Trophoblast cell (in vitro differentiated cells and primary cell): ENCODE measurements around the gene FBXO24.
"Not testable (repeated sequence)": the region's sequence is repeated elsewhere in the genome, so short reads cannot be mapped to it uniquely, and the experiment has no call there.

Source experiments
- DNase-seq, 2 donors: peaks; one replicate each; pipeline ENCODE4 v3.0.0-alpha.2; 2016
- H2AFZ ChIP-seq: 2 replicates; pipeline ENCODE4 v1.6.1; 2013; ENCODE audit warnings: low read length, moderate library complexity, mild to moderate bottlenecking; ENCODE audit not compliant: insufficient read depth, poor library complexity
- H2AK5ac ChIP-seq: 2 replicates; pipeline ENCODE4 v1.6.1; 2013; ENCODE audit warnings: mild to moderate bottlenecking, low read length
- H2BK120ac ChIP-seq: 2 replicates; pipeline ENCODE4 v1.6.1; 2013; ENCODE audit warnings: low read length, mild to moderate bottlenecking, moderate library complexity; ENCODE audit not compliant: insufficient read depth, poor library complexity
- H2BK12ac ChIP-seq: 2 replicates; pipeline ENCODE4 v1.6.1; 2013; ENCODE audit warnings: mild to moderate bottlenecking, low read length, moderate library complexity
- H2BK5ac ChIP-seq: 2 replicates; pipeline ENCODE4 v1.6.1; 2013; ENCODE audit warnings: low read length, low read depth, moderate library complexity, mild to moderate bottlenecking; ENCODE audit not compliant: poor library complexity
- H3K14ac ChIP-seq: 2 replicates; pipeline ENCODE4 v1.6.1; 2013; ENCODE audit warnings: mild to moderate bottlenecking, low read length
- H3K18ac ChIP-seq: 2 replicates; pipeline ENCODE4 v1.6.1; 2013; ENCODE audit warnings: mild to moderate bottlenecking, low read length
- H3K23ac ChIP-seq: 2 replicates; pipeline ENCODE4 v1.6.1; 2013; ENCODE audit warnings: low read length
- H3K27ac ChIP-seq: 2 replicates; pipeline ENCODE4 v1.5.1; 2013; ENCODE audit warnings: low read depth, mild to moderate bottlenecking, inconsistent platforms, low read length, moderate library complexity
- H3K27me3 ChIP-seq: 2 replicates; pipeline ENCODE4 v1.6.1; 2013; ENCODE audit warnings: inconsistent platforms, mild to moderate bottlenecking, low read length, moderate library complexity; ENCODE audit not compliant: insufficient read depth
- H3K36me3 ChIP-seq, 2 experiments: 1 replicate in 1 of 2; 2 replicates in 1 of 2; pipeline ENCODE4 v1.6.1; 2013; ENCODE audit warnings: low read length in 2 of 2, mild to moderate bottlenecking in 2 of 2, moderate library complexity in 1 of 2; ENCODE audit not compliant: insufficient read depth in 2 of 2, control insufficient read depth in 1 of 2
- H3K4ac ChIP-seq: 2 replicates; pipeline ENCODE4 v1.6.1; 2013; ENCODE audit warnings: low read depth, mild to moderate bottlenecking, low read length, moderate library complexity
- H3K4me1 ChIP-seq, 2 experiments: 1 replicate in 1 of 2; 2 replicates in 1 of 2; pipeline ENCODE4 v1.6.1; 2013; ENCODE audit warnings: low read length in 2 of 2, mild to moderate bottlenecking in 2 of 2, moderate library complexity in 1 of 2; ENCODE audit not compliant: insufficient read depth in 2 of 2, control insufficient read depth in 1 of 2
- H3K4me2 ChIP-seq: 2 replicates; pipeline ENCODE4 v1.6.1; 2013; ENCODE audit warnings: inconsistent platforms, mild to moderate bottlenecking, low read length, moderate library complexity
- H3K4me3 ChIP-seq: 2 replicates; pipeline ENCODE4 v1.5.1; 2013; ENCODE audit warnings: mild to moderate bottlenecking, low read depth, low read length, inconsistent platforms
- H3K79me1 ChIP-seq: one replicate; pipeline ENCODE4 v1.6.1; 2013; ENCODE audit warnings: low read length
- H3K79me2 ChIP-seq: 2 replicates; pipeline ENCODE4 v1.6.1; 2013; ENCODE audit warnings: low read length, mild to moderate bottlenecking; ENCODE audit not compliant: control insufficient read depth, insufficient read depth, poor library complexity
- H3K9ac ChIP-seq: 2 replicates; pipeline ENCODE4 v1.6.1; 2013; ENCODE audit warnings: mild to moderate bottlenecking, low read length
- H3K9me3 ChIP-seq: 2 replicates; pipeline ENCODE4 v1.6.1; 2013; ENCODE audit warnings: low read depth, mild to moderate bottlenecking, control low read depth, inconsistent platforms, low read length; ENCODE audit not compliant: insufficient read depth
- H4K12ac ChIP-seq: 2 replicates; pipeline ENCODE4 v1.6.1; 2013; ENCODE audit warnings: low read depth, mild to moderate bottlenecking, low read length, moderate library complexity
- H4K8ac ChIP-seq: 2 replicates; pipeline ENCODE4 v1.6.1; 2013; ENCODE audit warnings: low read depth, mild to moderate bottlenecking, low read length, moderate library complexity
- H4K91ac ChIP-seq: one replicate; pipeline ENCODE4 v1.6.1; 2013; ENCODE audit warnings: low read depth, mild to moderate bottlenecking, low read length, moderate library complexity
- WGBS: extraction: QIAGEN DNeasy Blood & Tissue Kit; methylation state at CpG from one replicate; pipeline ENCODE4 v1.1.7; 2013; ENCODE audit warnings: missing lambda C conversion rate; ENCODE audit not compliant: insufficient read length, insufficient coverage; ENCODE audit errors: extremely low coverage; 5-methylcytosine and 5-hydroxymethylcytosine counted together

Gene FBXO24

DNA sequence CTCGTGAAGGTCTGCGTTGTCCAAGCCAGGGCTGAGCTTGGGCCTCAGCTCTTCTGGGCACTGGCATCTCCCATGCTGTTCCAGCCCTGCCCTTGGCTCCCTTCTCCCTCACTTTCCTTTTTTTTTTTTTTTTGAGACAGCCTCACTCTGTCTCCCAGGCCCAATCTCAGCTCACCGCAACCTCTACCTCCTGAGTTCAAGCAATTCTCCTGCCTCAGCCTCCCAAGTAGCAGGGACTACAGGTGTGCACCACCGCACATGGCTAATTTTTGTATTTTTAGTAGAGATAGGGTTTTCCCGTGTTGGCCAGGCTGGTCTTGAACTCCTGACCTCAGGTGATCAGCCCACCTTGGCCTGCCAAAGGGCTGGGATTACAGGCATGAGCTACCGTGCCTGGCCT lies 21.7 kb upstream of the FBXO24 start:
- not testable (repeated sequence) for H3K79me2 ChIP-seq, H2AFZ ChIP-seq, H3K79me1 ChIP-seq, H2BK5ac ChIP-seq, H2BK120ac ChIP-seq, H3K36me3 ChIP-seq, H4K12ac ChIP-seq, H3K23ac ChIP-seq, H3K4me3 ChIP-seq, H3K14ac ChIP-seq, H3K27me3 ChIP-seq, H2AK5ac ChIP-seq, DNase-seq, H3K4me2 ChIP-seq, H3K27ac ChIP-seq, H3K18ac ChIP-seq, H3K9ac ChIP-seq, H4K8ac ChIP-seq, H3K9me3 ChIP-seq, H2BK12ac ChIP-seq, H3K4ac ChIP-seq, H4K91ac ChIP-seq
- H3K4me1 ChIP-seq: peaks cover 8 to 15% of the 10 kb centered on the region in 2 experiments
- WGBS: no CpG with 5 or more reads among the region's 6 CpGs

DNA sequence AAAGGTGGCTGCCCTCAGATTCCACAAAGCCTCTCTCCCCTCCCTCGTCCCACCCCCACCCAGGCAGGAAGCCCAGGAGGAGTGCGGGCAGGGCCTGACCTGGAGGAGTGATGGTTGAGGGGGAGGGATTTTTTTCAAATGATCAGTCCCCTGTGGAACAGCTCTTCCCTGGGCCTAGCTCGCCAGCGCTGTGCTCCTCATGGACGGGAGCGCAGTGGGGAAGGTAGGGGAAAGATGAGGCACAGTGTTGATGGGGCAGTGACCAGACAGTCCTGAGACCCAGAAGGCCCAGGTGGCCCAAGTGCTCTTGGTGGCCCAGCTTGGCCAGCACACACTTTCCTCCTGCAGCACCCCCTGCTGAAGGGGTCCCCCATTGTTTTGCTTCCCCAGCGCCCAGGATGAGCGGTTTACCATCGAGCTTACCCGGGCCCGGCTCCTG lies 21.0 kb upstream of the FBXO24 start:
- Histone ChIP-seq H2BK120ac (no peak overlapping the region), H3K4me3 (no peak overlapping the region), H3K79me1 (no peaks in the 10 kb centered on the region), H4K12ac (no peak overlapping the region), H4K8ac (no peak overlapping the region), H3K79me2 (no peaks in the 10 kb centered on the region), H3K9ac (no peak overlapping the region), H4K91ac (no peak overlapping the region), H3K14ac (no peak overlapping the region), H3K4me1 (peaks cover 9 to 19% of the 10 kb centered on the region in 2 experiments), H3K36me3 (peaks cover 2 to 3% of the 10 kb centered on the region in 2 experiments), H2AK5ac (no peak overlapping the region), H3K4me2 (no peak overlapping the region), H3K4ac (no peak overlapping the region), H2BK5ac (no peak overlapping the region), H2BK12ac (no peak overlapping the region), H3K18ac (no peak overlapping the region), H2AFZ (no peak overlapping the region), H3K27me3 (peaks cover 8% of the 10 kb centered on the region), H3K27ac (no peak overlapping the region), H3K9me3 (peaks cover 7% of the 10 kb centered on the region), H3K23ac (no peak overlapping the region)
- peak; percentile 58 to 63 for DNase-seq
- WGBS: no CpG with 5 or more reads among the region's 11 CpGs

DNA sequence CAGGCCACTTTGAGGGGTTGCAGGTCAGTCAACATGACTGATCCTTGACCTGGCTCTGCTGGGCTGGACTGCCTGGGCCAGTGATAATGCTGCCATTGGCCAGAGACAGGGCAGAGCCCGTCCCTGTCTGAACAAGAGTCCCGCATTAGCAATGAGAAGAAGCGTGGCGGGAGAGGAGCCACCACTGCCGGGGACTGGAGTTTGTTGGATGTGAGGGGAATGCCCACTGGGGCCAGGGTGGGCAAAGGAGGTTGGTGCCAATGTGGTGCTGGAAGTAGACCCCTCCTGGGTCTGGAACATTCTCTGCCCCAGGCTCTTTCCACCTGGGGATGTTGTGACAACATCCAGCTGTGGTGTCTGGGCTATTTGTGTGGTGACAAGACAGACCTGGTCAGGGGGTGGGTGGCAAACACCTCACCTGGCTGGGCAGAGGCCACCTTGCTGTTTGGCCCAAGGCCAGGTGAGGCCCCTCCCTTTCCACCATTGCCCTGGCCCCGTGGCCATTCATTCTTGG lies 20.1 kb upstream of the FBXO24 start:
- peaks cover 9% of the 10 kb centered on the region for H3K27me3 ChIP-seq
- no peak overlapping the region for H3K9ac ChIP-seq
- peaks cover 14 to 25% of the 10 kb centered on the region in 2 experiments for H3K4me1 ChIP-seq
- H3K18ac ChIP-seq: no peak overlapping the region
- H3K79me1 ChIP-seq: no peaks in the 10 kb centered on the region
- no peak overlapping the region for H3K27ac ChIP-seq
- DNase-seq: peak in 1 of 2 donors; percentile 37
- H3K79me2 ChIP-seq: no peaks in the 10 kb centered on the region
- no CpG with 5 or more reads among the region's 6 CpGs for WGBS
- H2AK5ac ChIP-seq: no peak overlapping the region
- no peak overlapping the region for H3K4me2 ChIP-seq
- no peak overlapping the region for H2AFZ ChIP-seq
- no peak overlapping the region for H3K14ac ChIP-seq
- no peak overlapping the region for H3K23ac ChIP-seq
- peaks cover 2 to 3% of the 10 kb centered on the region in 2 experiments for H3K36me3 ChIP-seq
- H2BK120ac ChIP-seq: no peak overlapping the region
- H3K9me3 ChIP-seq: peaks cover 8% of the 10 kb centered on the region
- no peak overlapping the region for H4K12ac ChIP-seq
- no peak overlapping the region for H4K91ac ChIP-seq
- no peak overlapping the region for H4K8ac ChIP-seq
- no peak overlapping the region for H3K4me3 ChIP-seq
- H2BK5ac ChIP-seq: no peak overlapping the region
- no peak overlapping the region for H3K4ac ChIP-seq
- H2BK12ac ChIP-seq: no peak overlapping the region

DNA sequence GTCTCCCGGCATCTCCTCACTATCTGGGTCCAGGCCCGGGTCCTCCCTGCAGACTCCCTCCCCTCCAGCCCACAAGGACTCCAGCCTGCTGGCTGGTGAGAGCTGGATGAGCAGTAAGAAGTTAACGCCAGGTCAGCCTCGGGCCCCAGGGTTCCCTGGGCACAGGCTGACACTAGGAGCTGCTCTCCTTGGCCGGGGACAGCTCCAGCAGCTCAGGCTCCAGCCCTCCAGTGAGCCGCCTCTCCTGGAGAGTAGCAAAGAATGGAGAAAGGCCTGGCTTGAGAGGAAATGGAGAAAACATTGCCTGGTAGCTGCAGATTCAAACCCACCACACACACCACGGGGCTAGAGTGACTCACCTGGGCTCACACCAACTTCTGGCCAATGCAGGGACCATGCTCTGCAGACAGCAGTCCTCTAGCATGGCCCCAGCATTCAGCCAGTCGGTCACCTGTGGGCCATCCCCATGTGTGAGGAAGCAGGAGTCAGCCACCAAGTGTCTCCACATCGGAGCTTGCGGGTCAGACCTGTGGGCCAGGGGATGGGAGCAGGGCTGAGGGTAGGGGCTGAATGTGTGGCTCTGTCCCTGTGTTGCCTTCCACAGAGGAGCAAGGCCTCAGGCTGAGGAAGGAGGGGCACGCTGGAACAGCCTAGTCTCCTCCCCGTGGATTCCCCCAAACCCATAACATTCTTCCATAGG lies 18.9 kb upstream of the FBXO24 start:
- Histone ChIP-seq H3K36me3 (peaks cover 0 to 3% of the 10 kb centered on the region in 2 experiments), H3K4ac (no peak overlapping the region), H3K9me3 (peaks cover 8% of the 10 kb centered on the region), H3K9ac (no peak overlapping the region), H2BK120ac (no peak overlapping the region), H3K4me2 (no peak overlapping the region), H3K79me2 (no peaks in the 10 kb centered on the region), H3K18ac (no peak overlapping the region), H4K8ac (no peak overlapping the region), H3K27ac (no peak overlapping the region), H2AFZ (no peak overlapping the region), H3K4me1 (peaks cover 24 to 36% of the 10 kb centered on the region in 2 experiments), H4K12ac (no peak overlapping the region), H3K4me3 (no peak overlapping the region), H3K14ac (no peak overlapping the region), H3K23ac (no peak overlapping the region), H2BK5ac (no peak overlapping the region), H3K27me3 (peaks cover 9% of the 10 kb centered on the region), H3K79me1 (no peaks in the 10 kb centered on the region), H2AK5ac (no peak overlapping the region), H2BK12ac (no peak overlapping the region), H4K91ac (no peak overlapping the region)
- no CpG with 5 or more reads among the region's 12 CpGs for WGBS
- DNase-seq: peak in 1 of 2 donors; percentile 11
